ENCODE measurements around the gene UHRF1. TPM values are rescaled to one million over a fixed set of nuclear protein-coding genes. Genes with fewer than 3 reads are reported as not detected.

The UHRF1 gene
- 46.6 TPM for polyA plus RNA-seq (2013, experiment 1 of 2)
- polyA plus RNA-seq (2013, experiment 2 of 2), result 45.3 TPM

GRCh38 chr19:4909156-4909896, at the start of gene UHRF1:
TSS of gene UHRF1 (plus strand) at chr19:4909501. CDS start at chr19:4910886, 1,385 bp downstream.
- Histone ChIP-seq H3K27ac (ENCODE audit: low read depth, low read length) (peak within 1 kb of the TSS; percentile 74), H3K9ac (ENCODE audit: low read depth, low read length) (peak within 1 kb of the TSS; percentile 90), H3K36me3 (ENCODE audit: insufficient read depth, low read length) (peaks cover 28% of the 10 kb centered on the region), H3K4me1 (ENCODE audit: insufficient read depth, low read length) (peaks cover 27% of the 10 kb centered on the region; the same call in 1 of the 2 replicates), H3K4me3 (ENCODE audit: low read length) (peak within 1 kb of the TSS; percentile 63), H3K9me3 (ENCODE audit: insufficient read depth, low read depth, low read length) (no peaks in the 10 kb centered on the region), H3K27me3 (ENCODE audit: insufficient read depth, low read length) (no peaks in the 10 kb centered on the region; the same call in 1 of the 2 replicates)
- 4% methylated on average over 89 of the region's 89 CpGs for WGBS

GRCh38 chr19:4859697-4860096, 49.6 kb upstream of the UHRF1 start:
- H3K9me3 ChIP-seq (ENCODE audit: insufficient read depth, low read depth, low read length), result no peaks in the 10 kb centered on the region
- no peaks in the 10 kb centered on the region for H3K4me1 ChIP-seq (ENCODE audit: insufficient read depth, low read length)
- no peak overlapping the region for H3K9ac ChIP-seq (ENCODE audit: low read depth, low read length)
- 96% methylated on average over 11 of the region's 11 CpGs for WGBS
- H3K27me3 ChIP-seq (ENCODE audit: insufficient read depth, low read length), result no peaks in the 10 kb centered on the region
- no peak overlapping the region for H3K27ac ChIP-seq (ENCODE audit: low read depth, low read length)
- no peak overlapping the region for H3K4me3 ChIP-seq (ENCODE audit: low read length)
- peaks cover 46% of the 10 kb centered on the region for H3K36me3 ChIP-seq (ENCODE audit: insufficient read depth, low read length)

- H3K27ac ChIP-seq (ENCODE audit: low read depth, low read length), result no peak overlapping the region
- 90% methylated on average over 10 of the region's 10 CpGs for WGBS
- H3K9ac ChIP-seq (ENCODE audit: low read depth, low read length), result no peak overlapping the region
- peaks cover under 1% of the 10 kb centered on the region; the same call in 1 of the 2 replicates for H3K4me1 ChIP-seq (ENCODE audit: insufficient read depth, low read length)
- H3K4me3 ChIP-seq (ENCODE audit: low read length), result no peak overlapping the region
- no peaks in the 10 kb centered on the region for H3K27me3 ChIP-seq (ENCODE audit: insufficient read depth, low read length)
- H3K36me3 ChIP-seq (ENCODE audit: insufficient read depth, low read length), result peaks cover 34% of the 10 kb centered on the region
- no peaks in the 10 kb centered on the region for H3K9me3 ChIP-seq (ENCODE audit: insufficient read depth, low read depth, low read length)
These were observed 48.2 kb upstream of the UHRF1 start for GRCh38 chr19:4861147-4861546.

GRCh38 chr19:4866595-4867424, 42.5 kb upstream of the UHRF1 start:
- 12% methylated on average over 17 of the region's 22 CpGs for WGBS
- Histone ChIP-seq H3K4me1 (ENCODE audit: insufficient read depth, low read length) (peaks cover 7% of the 10 kb centered on the region), H3K36me3 (ENCODE audit: insufficient read depth, low read length) (no peaks in the 10 kb centered on the region), H3K27me3 (ENCODE audit: insufficient read depth, low read length) (no peaks in the 10 kb centered on the region), H3K9ac (ENCODE audit: low read depth, low read length) (peak overlapping the region; percentile 68), H3K27ac (ENCODE audit: low read depth, low read length) (peak overlapping the region; percentile 51; the same call in 1 of the 2 replicates), H3K4me3 (ENCODE audit: low read length) (peak overlapping the region; percentile 93), H3K9me3 (ENCODE audit: insufficient read depth, low read depth, low read length) (no peaks in the 10 kb centered on the region)

GRCh38 chr19:4867534-4868285, 41.6 kb upstream of the UHRF1 start, which contains the start of gene PLIN3:
TSS of gene PLIN3 (minus strand) at chr19:4867667. CDS start at chr19:4861394, 6,273 bp downstream.
- no peaks in the 10 kb centered on the region for H3K9me3 ChIP-seq (ENCODE audit: insufficient read depth, low read depth, low read length)
- peak within 1 kb of the TSS; percentile 51; the same call in 1 of the 2 replicates for H3K27ac ChIP-seq (ENCODE audit: low read depth, low read length)
- no peaks in the 10 kb centered on the region for H3K36me3 ChIP-seq (ENCODE audit: insufficient read depth, low read length)
- peak within 1 kb of the TSS; percentile 68 for H3K9ac ChIP-seq (ENCODE audit: low read depth, low read length)
- WGBS, result 11% methylated on average over 46 of the region's 46 CpGs
- H3K4me3 ChIP-seq (ENCODE audit: low read length), result peak within 1 kb of the TSS; percentile 93
- H3K4me1 ChIP-seq (ENCODE audit: insufficient read depth, low read length), result peaks cover 7% of the 10 kb centered on the region
- H3K27me3 ChIP-seq (ENCODE audit: insufficient read depth, low read length), result no peaks in the 10 kb centered on the region

- Histone ChIP-seq H3K4me3 (ENCODE audit: low read length) (no peak overlapping the region), H3K9me3 (ENCODE audit: insufficient read depth, low read depth, low read length) (no peaks in the 10 kb centered on the region), H3K9ac (ENCODE audit: low read depth, low read length) (no peak overlapping the region), H3K36me3 (ENCODE audit: insufficient read depth, low read length) (no peaks in the 10 kb centered on the region), H3K27ac (ENCODE audit: low read depth, low read length) (no peak overlapping the region), H3K27me3 (ENCODE audit: insufficient read depth, low read length) (no peaks in the 10 kb centered on the region), H3K4me1 (ENCODE audit: insufficient read depth, low read length) (peaks cover 7% of the 10 kb centered on the region)
- WGBS, result 92% methylated on average over 10 of the region's 10 CpGs
These were observed 40.9 kb upstream of the UHRF1 start for GRCh38 chr19:4868286-4868834.

GRCh38 chr19:4870025-4870700, 39.1 kb upstream of the UHRF1 start:
- no peak overlapping the region for H3K9ac ChIP-seq (ENCODE audit: low read depth, low read length)
- WGBS, result 72% methylated on average over 10 of the region's 10 CpGs
- peaks cover 7% of the 10 kb centered on the region for H3K4me1 ChIP-seq (ENCODE audit: insufficient read depth, low read length)
- no peaks in the 10 kb centered on the region for H3K27me3 ChIP-seq (ENCODE audit: insufficient read depth, low read length)
- no peak overlapping the region for H3K27ac ChIP-seq (ENCODE audit: low read depth, low read length)
- no peaks in the 10 kb centered on the region for H3K36me3 ChIP-seq (ENCODE audit: insufficient read depth, low read length)
- no peak overlapping the region for H3K4me3 ChIP-seq (ENCODE audit: low read length)
- H3K9me3 ChIP-seq (ENCODE audit: insufficient read depth, low read depth, low read length), result no peaks in the 10 kb centered on the region

GRCh38 chr19:4871711-4872110, 37.6 kb upstream of the UHRF1 start:
- WGBS, result 96% methylated on average over 6 of the region's 6 CpGs
- Histone ChIP-seq H3K27ac (ENCODE audit: low read depth, low read length) (no peak overlapping the region), H3K27me3 (ENCODE audit: insufficient read depth, low read length) (no peaks in the 10 kb centered on the region), H3K9ac (ENCODE audit: low read depth, low read length) (no peak overlapping the region), H3K4me1 (ENCODE audit: insufficient read depth, low read length) (peaks cover under 1% of the 10 kb centered on the region; the same call in 1 of the 2 replicates), H3K36me3 (ENCODE audit: insufficient read depth, low read length) (no peaks in the 10 kb centered on the region), H3K4me3 (ENCODE audit: low read length) (no peak overlapping the region), H3K9me3 (ENCODE audit: insufficient read depth, low read depth, low read length) (no peaks in the 10 kb centered on the region)

- Histone ChIP-seq H3K4me1 (ENCODE audit: insufficient read depth, low read length) (peaks cover 13% of the 10 kb centered on the region; the same call in 1 of the 2 replicates), H3K9ac (ENCODE audit: low read depth, low read length) (no peak overlapping the region), H3K9me3 (ENCODE audit: insufficient read depth, low read depth, low read length) (no peaks in the 10 kb centered on the region), H3K4me3 (ENCODE audit: low read length) (no peak overlapping the region), H3K27ac (ENCODE audit: low read depth, low read length) (no peak overlapping the region), H3K36me3 (ENCODE audit: insufficient read depth, low read length) (no peaks in the 10 kb centered on the region), H3K27me3 (ENCODE audit: insufficient read depth, low read length) (no peaks in the 10 kb centered on the region)
- 95% methylated on average over 3 of the region's 3 CpGs for WGBS
These were observed 35.4 kb upstream of the UHRF1 start for GRCh38 chr19:4873930-4874329.

Measured in HUES64 (cell line).